HEK293 (cell line): Measurements from ENCODE around the gene GDF2.

Experiments
- CTCF ChIA-PET: fragments of 350-600 bp; formaldehyde crosslinking; extraction: SDS; loops from one replicate; lab custom pipeline; 2021; ENCODE audit warnings: antibody characterized with exemption; lab: Yijun Ruan, JAX
- POLR2A ChIA-PET: fragments of 300-600 bp; formaldehyde crosslinking; extraction: SDS; loops from one replicate; lab custom pipeline; 2020; ENCODE audit warnings: antibody characterized with exemption, inconsistent platforms; lab: Yijun Ruan, JAX
- H3K27ac ChIP-seq: fragments of 200-500 bp; sonication (Bioruptor generic); 2 replicates; pipeline ENCODE4 v1.5.1; 2014; ENCODE audit warnings: low read depth, low read length, control low read depth, inconsistent platforms; ENCODE audit errors: extremely low read depth
- H3K36me3 ChIP-seq, 2 experiments: fragments of 200-500 bp in 1 of 2; sonication (Bioruptor generic) in 1 of 2; 1 replicate in 1 of 2; 2 replicates in 1 of 2; pipeline ENCODE4 v1.5.1; 2014 to 2017; ENCODE audit warnings: inconsistent platforms in 2 of 2, low read length in 2 of 2; ENCODE audit not compliant: control insufficient read depth in 2 of 2, insufficient read depth in 1 of 2
- H3K4me1 ChIP-seq: fragments of 200-500 bp; sonication (Bioruptor generic); 2 replicates; pipeline ENCODE4 v1.5.1; 2014; ENCODE audit warnings: mild to moderate bottlenecking, low read length, inconsistent platforms; ENCODE audit not compliant: control insufficient read depth, insufficient read depth
- H3K4me3 ChIP-seq: 2 replicates; pipeline ENCODE4 v1.5.1; 2011; ENCODE audit warnings: low read depth, mild to moderate bottlenecking, control low read depth, low read length, moderate library complexity
- H3K9me3 ChIP-seq: fragments of 200-500 bp; sonication (Bioruptor generic); 2 replicates; pipeline ENCODE4 v1.5.1; 2014; ENCODE audit warnings: low read depth, low read length, inconsistent platforms; ENCODE audit not compliant: control insufficient read depth, insufficient read depth
- ZBTB17 ChIP-seq: fragments of 450-650 bp; formaldehyde crosslinking; IDR thresholded peaks from 2 replicates; pipeline ENCODE4 v1.5.1; 2016; ENCODE audit warnings: missing biosample characterization, missing genetic modification characterization
- ZFP3 ChIP-seq: fragments of 450-650 bp; formaldehyde crosslinking; IDR thresholded peaks from 2 replicates; pipeline ENCODE4 v1.5.1; 2016; ENCODE audit warnings: low read depth, missing biosample characterization, missing genetic modification characterization
- ZFP69B ChIP-seq: fragments of 450-650 bp; formaldehyde crosslinking; IDR thresholded peaks from 2 replicates; pipeline ENCODE4 v1.5.1; 2016; ENCODE audit warnings: missing biosample characterization, missing genetic modification characterization
- ZNF404 ChIP-seq: fragments of 450-650 bp; formaldehyde crosslinking; IDR thresholded peaks from 2 replicates; pipeline ENCODE4 v1.5.1; 2017; ENCODE audit warnings: missing biosample characterization, missing genetic modification characterization
- ZNF48 ChIP-seq: fragments of 450-650 bp; formaldehyde crosslinking; IDR thresholded peaks from 2 replicates; pipeline ENCODE4 v1.5.1; 2016; ENCODE audit warnings: missing biosample characterization, missing genetic modification characterization
- TF ChIP-seq, protein P1 (sequence below): fragments of 450-650 bp; formaldehyde crosslinking; optimal IDR thresholded peaks from 2 replicates; pipeline ENCODE3; 2016; ENCODE audit warnings: missing biosample characterization, mild to moderate bottlenecking, missing genetic modification characterization
- TF ChIP-seq, protein P2 (sequence below): fragments of 450-650 bp; formaldehyde crosslinking; IDR thresholded peaks from 2 replicates; pipeline ENCODE4 v1.5.1; 2016; ENCODE audit warnings: missing biosample characterization, missing genetic modification characterization
- TF ChIP-seq, protein P3 (sequence below): fragments of 450-650 bp; formaldehyde crosslinking; IDR thresholded peaks from 2 replicates; pipeline ENCODE4 v1.5.1; 2016; ENCODE audit warnings: missing biosample characterization, missing genetic modification characterization, borderline replicate concordance
- TF ChIP-seq, protein P4 (sequence below): fragments of 450-650 bp; formaldehyde crosslinking; IDR thresholded peaks from 2 replicates; pipeline ENCODE4 v1.5.1; 2017; ENCODE audit warnings: missing biosample characterization, missing genetic modification characterization
- TF ChIP-seq, protein P5 (sequence below): fragments of 450-650 bp; formaldehyde crosslinking; IDR thresholded peaks from 2 replicates; pipeline ENCODE4 v1.5.1; 2016; ENCODE audit warnings: missing biosample characterization, missing genetic modification characterization

GDF2 gene

DNA sequence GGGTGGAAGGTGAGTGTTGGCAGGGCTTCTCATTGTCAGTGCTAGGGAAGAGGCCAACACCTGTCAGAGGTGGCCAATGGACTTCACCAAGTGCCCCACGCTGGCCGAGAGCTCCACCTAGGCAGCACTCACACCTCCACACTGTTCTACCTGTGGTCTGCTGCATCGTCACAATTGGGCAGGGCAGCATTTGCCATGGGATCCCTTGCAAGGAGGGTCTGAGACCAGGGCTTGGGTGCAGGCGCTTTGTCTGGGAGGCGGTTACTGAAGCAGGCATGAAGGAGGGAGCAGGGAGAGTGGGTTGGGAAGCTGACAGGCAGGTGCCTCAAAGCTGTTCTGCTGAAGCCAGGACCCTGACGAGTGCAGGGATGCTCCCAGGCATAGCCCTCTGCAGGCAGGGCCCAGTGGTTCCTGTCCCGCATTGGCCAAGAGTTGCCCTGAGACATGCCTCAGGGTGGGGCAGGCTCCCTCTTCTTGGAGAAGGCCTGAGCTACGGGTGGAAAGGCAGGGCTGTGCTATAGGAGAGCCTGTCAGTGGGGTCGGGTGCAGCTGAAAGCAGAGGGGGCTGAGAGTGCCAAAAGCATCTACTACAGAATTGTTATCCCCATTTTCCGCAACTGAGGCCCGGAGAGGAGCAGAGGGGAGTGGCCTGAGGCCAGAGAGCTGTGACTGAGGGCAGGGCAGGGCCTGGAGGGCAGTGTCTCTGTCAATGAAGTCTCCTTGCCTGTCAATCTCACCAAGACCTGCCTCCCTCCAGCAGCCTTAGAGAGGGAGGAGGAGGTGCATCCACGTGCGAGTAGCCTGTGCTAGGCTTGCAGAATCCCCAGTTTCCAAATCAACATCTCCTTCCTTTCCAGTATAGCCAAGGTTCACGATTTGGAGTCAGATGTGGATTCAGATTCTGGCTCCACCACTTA is 29.9 kb downstream of the GDF2 start (continued):
- TF ChIP-seq, protein P1, sequence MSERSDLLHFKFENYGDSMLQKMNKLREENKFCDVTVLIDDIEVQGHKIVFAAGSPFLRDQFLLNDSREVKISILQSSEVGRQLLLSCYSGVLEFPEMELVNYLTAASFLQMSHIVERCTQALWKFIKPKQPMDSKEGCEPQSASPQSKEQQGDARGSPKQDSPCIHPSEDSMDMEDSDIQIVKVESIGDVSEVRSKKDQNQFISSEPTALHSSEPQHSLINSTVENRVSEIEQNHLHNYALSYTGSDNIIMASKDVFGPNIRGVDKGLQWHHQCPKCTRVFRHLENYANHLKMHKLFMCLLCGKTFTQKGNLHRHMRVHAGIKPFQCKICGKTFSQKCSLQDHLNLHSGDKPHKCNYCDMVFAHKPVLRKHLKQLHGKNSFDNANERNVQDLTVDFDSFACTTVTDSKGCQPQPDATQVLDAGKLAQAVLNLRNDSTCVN (tag by site-specific recombination): no peak

DNA sequence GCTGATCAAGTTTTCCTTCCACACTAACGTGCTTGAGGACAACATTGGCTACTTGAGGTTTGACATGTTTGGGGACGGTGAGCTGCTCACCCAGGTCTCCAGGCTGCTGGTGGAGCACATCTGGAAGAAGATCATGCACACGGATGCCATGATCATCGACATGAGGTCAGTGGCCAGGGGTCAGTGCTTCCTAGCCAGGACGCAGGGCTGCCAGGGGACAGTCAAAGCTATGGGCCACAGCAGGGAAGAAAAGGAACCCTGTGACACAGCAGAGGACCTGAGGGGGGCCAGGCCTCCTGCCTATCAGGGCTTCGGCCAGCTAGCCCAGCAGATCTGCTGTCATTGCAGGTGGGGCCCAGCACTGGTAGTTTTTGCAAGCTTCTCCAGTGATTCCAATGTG is 31.1 kb downstream of the GDF2 start:
- TF ChIP-seq ZNF48 (tag by site-specific recombination): no peak
- no peak for TF ChIP-seq ZBTB17 (tag by site-specific recombination)
- TF ChIP-seq ZFP3 (tag by site-specific recombination): no peak
- no peak for TF ChIP-seq ZNF404 (tag by site-specific recombination)
- TF ChIP-seq ZFP69B (tag by site-specific recombination): no peak
- TF ChIP-seq, protein P2, sequence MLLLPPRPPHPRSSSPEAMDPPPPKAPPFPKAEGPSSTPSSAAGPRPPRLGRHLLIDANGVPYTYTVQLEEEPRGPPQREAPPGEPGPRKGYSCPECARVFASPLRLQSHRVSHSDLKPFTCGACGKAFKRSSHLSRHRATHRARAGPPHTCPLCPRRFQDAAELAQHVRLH (tag by site-specific recombination): no peak
- TF ChIP-seq, protein P3, sequence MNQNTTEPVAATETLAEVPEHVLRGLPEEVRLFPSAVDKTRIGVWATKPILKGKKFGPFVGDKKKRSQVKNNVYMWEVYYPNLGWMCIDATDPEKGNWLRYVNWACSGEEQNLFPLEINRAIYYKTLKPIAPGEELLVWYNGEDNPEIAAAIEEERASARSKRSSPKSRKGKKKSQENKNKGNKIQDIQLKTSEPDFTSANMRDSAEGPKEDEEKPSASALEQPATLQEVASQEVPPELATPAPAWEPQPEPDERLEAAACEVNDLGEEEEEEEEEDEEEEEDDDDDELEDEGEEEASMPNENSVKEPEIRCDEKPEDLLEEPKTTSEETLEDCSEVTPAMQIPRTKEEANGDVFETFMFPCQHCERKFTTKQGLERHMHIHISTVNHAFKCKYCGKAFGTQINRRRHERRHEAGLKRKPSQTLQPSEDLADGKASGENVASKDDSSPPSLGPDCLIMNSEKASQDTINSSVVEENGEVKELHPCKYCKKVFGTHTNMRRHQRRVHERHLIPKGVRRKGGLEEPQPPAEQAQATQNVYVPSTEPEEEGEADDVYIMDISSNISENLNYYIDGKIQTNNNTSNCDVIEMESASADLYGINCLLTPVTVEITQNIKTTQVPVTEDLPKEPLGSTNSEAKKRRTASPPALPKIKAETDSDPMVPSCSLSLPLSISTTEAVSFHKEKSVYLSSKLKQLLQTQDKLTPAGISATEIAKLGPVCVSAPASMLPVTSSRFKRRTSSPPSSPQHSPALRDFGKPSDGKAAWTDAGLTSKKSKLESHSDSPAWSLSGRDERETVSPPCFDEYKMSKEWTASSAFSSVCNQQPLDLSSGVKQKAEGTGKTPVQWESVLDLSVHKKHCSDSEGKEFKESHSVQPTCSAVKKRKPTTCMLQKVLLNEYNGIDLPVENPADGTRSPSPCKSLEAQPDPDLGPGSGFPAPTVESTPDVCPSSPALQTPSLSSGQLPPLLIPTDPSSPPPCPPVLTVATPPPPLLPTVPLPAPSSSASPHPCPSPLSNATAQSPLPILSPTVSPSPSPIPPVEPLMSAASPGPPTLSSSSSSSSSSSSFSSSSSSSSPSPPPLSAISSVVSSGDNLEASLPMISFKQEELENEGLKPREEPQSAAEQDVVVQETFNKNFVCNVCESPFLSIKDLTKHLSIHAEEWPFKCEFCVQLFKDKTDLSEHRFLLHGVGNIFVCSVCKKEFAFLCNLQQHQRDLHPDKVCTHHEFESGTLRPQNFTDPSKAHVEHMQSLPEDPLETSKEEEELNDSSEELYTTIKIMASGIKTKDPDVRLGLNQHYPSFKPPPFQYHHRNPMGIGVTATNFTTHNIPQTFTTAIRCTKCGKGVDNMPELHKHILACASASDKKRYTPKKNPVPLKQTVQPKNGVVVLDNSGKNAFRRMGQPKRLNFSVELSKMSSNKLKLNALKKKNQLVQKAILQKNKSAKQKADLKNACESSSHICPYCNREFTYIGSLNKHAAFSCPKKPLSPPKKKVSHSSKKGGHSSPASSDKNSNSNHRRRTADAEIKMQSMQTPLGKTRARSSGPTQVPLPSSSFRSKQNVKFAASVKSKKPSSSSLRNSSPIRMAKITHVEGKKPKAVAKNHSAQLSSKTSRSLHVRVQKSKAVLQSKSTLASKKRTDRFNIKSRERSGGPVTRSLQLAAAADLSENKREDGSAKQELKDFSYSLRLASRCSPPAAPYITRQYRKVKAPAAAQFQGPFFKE (tag by site-specific recombination): no peak
- TF ChIP-seq, protein P4, sequence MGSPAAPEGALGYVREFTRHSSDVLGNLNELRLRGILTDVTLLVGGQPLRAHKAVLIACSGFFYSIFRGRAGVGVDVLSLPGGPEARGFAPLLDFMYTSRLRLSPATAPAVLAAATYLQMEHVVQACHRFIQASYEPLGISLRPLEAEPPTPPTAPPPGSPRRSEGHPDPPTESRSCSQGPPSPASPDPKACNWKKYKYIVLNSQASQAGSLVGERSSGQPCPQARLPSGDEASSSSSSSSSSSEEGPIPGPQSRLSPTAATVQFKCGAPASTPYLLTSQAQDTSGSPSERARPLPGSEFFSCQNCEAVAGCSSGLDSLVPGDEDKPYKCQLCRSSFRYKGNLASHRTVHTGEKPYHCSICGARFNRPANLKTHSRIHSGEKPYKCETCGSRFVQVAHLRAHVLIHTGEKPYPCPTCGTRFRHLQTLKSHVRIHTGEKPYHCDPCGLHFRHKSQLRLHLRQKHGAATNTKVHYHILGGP: no peak
- TF ChIP-seq, protein P5, sequence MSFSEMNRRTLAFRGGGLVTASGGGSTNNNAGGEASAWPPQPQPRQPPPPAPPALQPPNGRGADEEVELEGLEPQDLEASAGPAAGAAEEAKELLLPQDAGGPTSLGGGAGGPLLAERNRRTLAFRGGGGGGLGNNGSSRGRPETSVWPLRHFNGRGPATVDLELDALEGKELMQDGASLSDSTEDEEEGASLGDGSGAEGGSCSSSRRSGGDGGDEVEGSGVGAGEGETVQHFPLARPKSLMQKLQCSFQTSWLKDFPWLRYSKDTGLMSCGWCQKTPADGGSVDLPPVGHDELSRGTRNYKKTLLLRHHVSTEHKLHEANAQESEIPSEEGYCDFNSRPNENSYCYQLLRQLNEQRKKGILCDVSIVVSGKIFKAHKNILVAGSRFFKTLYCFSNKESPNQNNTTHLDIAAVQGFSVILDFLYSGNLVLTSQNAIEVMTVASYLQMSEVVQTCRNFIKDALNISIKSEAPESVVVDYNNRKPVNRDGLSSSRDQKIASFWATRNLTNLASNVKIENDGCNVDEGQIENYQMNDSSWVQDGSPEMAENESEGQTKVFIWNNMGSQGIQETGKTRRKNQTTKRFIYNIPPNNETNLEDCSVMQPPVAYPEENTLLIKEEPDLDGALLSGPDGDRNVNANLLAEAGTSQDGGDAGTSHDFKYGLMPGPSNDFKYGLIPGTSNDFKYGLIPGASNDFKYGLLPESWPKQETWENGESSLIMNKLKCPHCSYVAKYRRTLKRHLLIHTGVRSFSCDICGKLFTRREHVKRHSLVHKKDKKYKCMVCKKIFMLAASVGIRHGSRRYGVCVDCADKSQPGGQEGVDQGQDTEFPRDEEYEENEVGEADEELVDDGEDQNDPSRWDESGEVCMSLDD (tag by site-specific recombination): no peak
- H3K4me1 ChIP-seq: no peaks in the 10 kb centered on the region
- H3K4me3 ChIP-seq: no peak overlapping the region
- no peaks in the 10 kb centered on the region for H3K9me3 ChIP-seq
- H3K27ac ChIP-seq: no peak overlapping the region
- H3K36me3 ChIP-seq: no peaks in the 10 kb centered on the region
- CTCF ChIA-PET: interaction anchor here (1.0 to 2.0 kb wide), 3 partner anchors 9 to 13 kb away, joined by 3 to 4 read pairs (median 3); no protein-coding TSS in a partner anchor
- POLR2A ChIA-PET: interaction anchor here (1.0 kb wide), 1 partner anchor 341 kb away, joined by 4 read pairs; no protein-coding TSS in a partner anchor
